HG03457 (cell line): ENCODE measurements around the gene HOXA9.

Source experiments
- ATAC-seq: cut with Tn5 transposase; IDR thresholded peaks from one replicate; pipeline ENCODE4 v1.9.1; 2021; ENCODE audit warnings: moderate number of reproducible peaks; ENCODE audit not compliant: unreplicated experiment

HOXA9 gene

DNA sequence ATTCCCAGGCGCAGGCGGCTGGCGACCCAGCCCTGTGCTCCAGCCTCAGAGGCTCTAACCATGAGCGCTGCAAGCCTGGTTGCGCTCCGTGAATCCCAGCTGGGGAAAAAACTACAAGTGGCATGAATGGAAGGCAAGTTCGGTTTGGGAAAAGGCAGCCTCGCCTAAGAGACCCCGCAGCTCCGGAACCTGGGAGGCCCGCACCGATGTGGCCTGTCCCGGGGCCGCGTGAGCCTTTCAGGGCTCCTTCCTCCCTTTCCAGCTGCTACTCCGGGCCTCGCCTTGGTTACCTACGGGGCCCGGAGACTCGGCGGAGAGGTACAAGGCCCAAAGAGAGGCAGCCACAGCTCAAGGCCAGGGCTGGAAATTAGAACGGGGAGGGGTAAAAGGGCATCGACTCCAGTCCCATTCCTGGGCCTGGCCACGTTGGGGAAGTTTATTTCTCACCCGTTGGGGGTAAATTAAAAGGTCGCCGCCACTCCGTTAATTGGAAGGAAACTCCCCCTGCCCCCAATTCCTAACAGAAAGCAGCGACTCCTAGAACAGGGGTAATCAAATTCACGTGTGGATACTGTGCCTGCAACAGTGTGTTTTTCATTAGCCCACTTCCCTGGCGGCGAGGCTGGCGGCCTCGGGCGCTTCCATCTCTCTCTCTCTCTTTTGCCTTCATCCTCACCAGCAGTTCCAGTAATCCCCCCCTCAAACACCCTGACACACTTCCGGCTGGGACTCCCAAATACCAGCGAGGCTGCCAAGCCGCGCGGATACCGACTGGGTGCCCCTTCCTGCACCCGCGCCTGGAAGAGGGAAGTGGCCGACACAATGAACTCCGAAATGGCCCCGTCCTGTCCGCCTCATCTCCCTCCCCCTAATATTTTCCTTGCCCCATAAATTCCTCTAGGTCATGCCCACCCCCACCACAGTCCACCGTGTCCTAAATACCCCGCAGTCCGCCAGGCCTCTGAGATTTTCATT, 1.5 kb upstream of the HOXA9 start:
- ATAC-seq = no peak

GRCh38 chr7:27165996-27166530, 726 bp upstream of the HOXA9 start:
- no peak for ATAC-seq

- ATAC-seq = no peak
Measured at GRCh38 chr7:27164367-27165088, 809 bp downstream of the HOXA9 start.

DNA sequence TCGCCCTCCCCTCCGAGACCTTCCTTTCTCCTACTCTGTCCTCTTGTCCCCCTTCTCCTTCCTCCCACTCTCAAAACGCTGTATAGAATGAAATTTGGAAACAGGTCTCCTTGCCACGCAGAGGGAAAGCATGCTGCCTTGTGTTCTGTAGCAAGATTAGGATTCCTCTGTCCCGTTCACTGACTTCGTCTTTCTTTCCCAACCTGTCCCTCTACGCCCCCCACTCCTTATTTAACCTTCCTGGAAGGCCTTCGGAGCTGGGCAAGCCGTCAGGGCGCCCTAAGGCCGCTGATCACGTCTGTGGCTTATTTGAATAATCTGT, 1.3 kb downstream of the HOXA9 start:
- ATAC-seq = no peak

DNA sequence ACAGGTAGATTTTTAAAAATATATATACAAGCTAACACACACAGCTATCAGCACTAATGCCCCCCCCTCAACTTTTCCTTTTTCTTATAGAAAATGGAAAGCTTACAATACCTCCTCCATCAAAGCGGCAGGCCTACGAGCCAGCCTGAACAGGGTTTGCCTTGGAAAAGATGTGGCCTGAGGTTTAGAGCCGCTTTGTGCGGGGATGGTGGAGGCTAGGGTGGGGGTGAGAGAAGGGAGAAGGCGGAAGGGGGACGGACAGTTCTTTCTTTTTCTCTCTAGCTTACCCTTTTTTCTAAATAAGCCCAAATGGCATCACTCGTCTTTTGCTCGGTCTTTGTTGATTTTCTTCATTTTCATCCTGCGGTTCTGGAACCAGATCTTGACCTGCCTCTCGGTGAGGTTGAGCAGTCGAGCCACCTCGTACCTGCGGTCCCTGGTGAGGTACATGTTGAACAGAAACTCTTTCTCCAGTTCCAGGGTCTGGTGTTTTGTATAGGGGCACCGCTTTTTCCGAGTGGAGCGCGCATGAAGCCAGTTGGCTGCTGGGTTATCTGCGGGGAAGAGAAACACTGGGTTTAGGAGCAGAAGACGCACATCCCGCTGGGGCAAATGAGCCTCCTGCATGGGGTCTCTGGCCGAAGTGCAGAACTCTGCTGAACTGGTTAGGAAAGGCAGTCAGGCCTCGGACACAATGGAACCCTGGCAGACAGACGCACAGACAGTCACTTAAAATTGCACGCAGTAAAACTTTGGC, 1.9 kb downstream of the HOXA9 start:
- ATAC-seq = no peak

DNA sequence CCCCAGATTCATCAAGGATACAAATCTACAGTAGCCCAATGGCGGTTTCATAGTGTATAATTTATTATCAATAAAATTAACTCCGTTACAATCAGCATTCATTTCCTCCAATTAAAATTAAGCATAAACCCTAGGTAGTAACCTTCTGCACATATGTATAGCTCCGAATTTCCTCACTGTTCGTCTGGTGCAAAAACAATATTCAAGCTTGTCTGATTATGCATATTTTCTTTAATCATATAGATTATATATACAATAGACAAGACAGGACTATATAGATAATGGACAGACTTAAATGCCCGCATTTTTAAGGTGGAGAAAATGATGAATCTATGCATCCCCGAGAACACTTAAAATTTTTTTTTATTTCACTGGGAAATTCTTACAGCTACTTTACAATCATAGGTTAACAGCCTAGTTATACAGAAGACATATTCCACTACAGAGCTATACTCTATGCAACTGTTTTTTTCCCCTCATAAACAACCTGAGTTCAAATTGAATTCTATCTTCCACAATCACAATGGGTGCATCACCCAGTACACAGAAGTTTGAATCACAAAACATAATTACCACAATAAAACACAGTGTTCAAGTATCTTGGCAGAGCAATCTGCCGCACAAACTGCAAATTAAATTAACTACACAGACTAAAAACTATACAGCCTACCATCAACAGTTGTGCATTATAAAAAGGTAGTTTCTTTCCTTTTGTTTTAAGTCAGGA, 2.6 kb downstream of the HOXA9 start:
- no peak for ATAC-seq

- no peak for ATAC-seq
Measured at GRCh38 chr7:27161721-27162560, 3.4 kb downstream of the HOXA9 start.

DNA sequence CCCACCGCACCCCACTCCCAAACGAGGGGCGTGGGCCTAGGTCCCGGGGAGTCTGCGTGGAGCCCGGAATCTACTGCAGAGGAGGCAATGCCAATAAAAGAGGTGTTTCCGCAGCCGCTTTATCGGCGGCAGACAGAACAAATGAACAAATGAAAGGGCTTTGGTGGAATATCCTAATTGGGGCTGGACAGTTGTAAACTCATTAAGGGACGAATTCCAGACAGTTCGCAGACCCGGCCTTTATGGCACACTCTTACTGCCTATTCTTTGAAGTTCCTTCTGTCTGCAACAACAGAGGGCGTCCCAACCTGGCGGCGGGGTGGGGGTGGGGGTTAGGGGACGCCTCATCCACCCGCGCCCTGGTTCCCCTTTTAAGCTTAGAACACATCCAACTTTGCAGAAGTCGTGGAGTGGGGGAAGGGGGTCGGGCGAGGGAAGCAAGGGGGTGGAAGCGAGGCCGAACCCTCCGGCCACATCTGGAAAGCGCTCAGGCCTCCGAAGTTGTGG, 4.1 kb downstream of the HOXA9 start:
- no peak for ATAC-seq

DNA sequence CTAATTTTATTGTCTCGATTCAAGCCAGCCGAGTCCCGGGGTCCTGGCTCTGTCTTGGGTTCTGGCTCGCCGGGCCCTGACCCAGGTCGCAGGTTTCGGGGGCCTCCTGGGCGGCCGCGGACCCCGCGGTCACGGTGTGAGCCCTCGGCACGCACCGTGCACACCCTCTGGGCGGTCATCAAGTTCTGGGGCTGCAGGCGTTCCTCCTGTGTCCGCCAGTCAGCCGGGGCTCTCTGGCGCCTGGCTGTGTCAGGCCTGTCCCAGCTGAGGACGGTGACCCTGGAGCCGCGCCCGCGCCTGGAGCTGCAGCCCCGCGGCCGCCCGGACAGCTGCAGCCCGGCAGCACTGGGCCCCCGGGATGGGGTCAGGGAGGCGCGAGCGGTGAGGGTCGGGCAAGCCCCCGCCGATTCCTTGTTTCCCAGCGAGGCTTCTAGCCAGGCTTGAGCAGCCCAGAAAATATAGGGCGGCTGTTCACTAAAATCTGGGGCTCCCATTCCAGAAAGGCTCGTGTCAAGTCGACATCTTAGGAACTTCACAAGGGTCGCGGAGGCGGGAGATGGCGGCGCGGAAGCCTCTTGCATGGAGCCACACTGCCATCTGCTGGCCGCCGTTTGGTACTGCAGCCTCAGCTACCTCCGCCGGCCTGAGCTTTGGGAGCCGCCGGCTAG, 4.7 kb downstream of the HOXA9 start:
- ATAC-seq = no peak

- no peak for ATAC-seq
Measured at GRCh38 chr7:27160145-27160545, 5.2 kb downstream of the HOXA9 start.

- no peak for ATAC-seq
Measured at GRCh38 chr7:27159266-27160144, 5.8 kb downstream of the HOXA9 start.

DNA sequence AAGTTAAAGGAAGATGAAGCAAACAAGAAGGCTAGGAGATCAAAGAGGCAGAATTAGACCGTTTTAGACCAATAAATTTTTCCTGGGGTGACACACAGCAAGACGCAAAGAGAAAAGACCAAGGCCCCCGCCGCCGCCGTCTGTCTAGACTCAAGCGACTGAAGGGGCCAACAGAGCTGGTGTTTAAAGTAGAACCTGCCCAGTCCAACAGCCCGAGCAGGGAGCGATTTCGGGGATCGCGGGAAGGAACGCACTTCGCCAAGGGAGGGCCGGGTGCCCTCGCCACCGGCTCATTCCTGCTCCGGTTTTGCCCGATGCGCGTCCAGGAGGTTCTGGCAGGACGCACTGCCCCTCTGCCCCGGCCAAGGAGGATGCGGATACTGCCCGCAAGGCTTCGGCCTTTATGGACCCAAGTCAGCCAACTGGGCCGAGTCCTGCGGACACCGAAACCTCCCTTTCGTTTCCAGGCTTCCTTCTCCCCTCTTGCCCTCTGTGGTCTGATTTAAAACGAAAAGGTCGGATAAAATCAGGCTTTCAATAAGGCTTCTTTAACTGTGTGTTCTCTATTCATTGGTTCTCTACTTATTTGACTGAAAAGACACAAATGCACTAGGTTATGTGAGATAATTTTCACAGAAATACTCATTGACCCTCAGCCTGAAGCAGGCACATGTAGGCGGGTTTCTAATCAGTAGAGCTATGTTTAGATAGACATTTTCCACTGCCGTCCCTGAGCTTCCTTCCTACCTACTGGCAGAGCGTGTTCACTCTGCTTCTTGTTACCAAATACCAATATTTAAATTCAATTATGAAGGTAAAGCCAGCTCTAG, 6.7 kb downstream of the HOXA9 start:
- ATAC-seq = no peak

- no peak for ATAC-seq
Measured at GRCh38 chr7:27157702-27158431, 7.5 kb downstream of the HOXA9 start.

DNA sequence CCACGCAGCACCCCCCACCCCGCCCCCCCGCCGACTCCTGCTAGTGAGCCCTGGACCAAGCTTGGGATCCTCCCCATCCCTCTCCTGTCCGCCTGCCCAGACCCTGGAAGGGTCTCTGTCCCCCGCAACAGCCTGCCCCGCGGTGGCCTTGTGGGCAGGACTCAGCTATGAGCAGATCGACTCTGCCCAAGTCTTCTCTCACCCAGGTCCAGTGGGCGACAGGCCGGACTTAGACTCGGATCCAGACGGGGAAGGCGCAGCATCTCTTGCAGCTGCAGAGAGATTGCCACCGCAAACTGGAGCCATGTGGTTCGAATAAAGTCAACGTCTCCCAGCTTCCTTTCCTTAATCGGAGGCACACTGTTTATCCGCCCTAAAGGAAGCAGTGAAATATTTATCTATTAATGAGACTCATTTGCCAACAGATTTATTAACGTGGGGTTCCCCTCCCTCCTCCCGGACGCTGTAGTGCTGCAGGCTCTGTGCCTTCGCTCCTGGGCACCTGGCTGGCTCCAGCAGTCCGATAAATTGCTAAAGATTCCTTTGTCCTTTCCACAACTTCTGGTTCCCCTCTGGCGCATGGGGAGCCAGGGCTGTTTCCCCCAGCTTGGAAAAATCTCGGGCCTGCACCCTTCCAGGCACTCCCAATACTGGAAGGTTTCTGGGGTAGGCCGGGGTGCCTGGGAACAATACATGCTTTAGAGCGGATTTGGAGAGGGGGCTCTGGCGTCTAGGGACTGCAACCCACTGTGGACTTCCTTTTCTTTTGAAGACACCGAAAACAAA, 8.2 kb downstream of the HOXA9 start:
- ATAC-seq = no peak

- no peak for ATAC-seq
Measured at GRCh38 chr7:27156508-27156898, 8.8 kb downstream of the HOXA9 start, which contains the start of gene HOXA7. TSS of gene HOXA7 (minus strand) at chr7:27156675. CDS start at chr7:27156545, 130 bp downstream.
